Sciatic nerve (tissue), 2 donors: Measurements from ENCODE around the gene LARP7. TPM values are rescaled to one million over a fixed set of nuclear protein-coding genes. Genes with fewer than 3 reads are reported as not detected.
"Not testable (repeated sequence)": the region's sequence is repeated elsewhere in the genome, so short reads cannot be mapped to it uniquely, and the experiment has no call there.

Experiments
- ATAC-seq: fragments of 200-7000 bp; cut with Tn5 transposase; one replicate; pipeline ENCODE4 v1.9.1; 2020; ENCODE audit warnings: mild to moderate bottlenecking, moderate library complexity
- DNase-seq: peaks from one replicate; pipeline ENCODE4 v3.0.0-alpha.2; 2020; ENCODE audit warnings: low spot score
- intact Hi-C: fragments of 100-400 bp; cut with DNase I; formaldehyde crosslinking; loops from one replicate; pipeline ENCODE4 v1.14.2; 2022
- total RNA-seq: library from RNA; stranded (reverse); fragmentation: NEBNext Ultra II Directional; extraction: Animal tissue kit (Norgen Biotek cat#: 25700); gene quantifications from one replicate; pipeline ENCODE4 v1.2.1, GENCODE V29; 2021
- donor health status: DM: no; HTN: no; CAD: no.
- donor health status: DM: no; HTN: no; CAD: no.

The LARP7 gene
- 51.6 TPM for total RNA-seq

GRCh38 chr4:112636688-112637551, at the start of gene LARP7, which contains the start of gene ZGRF1:
LARP7 (plus strand) TSS chr4:112637143; CDS start chr4:112644670, 7,527 bp downstream.
ZGRF1 (minus strand) TSS chr4:112636909; CDS start chr4:112633176, 3,733 bp downstream.
- intact Hi-C loops, result loop anchor here (5.0 kb wide), 1 partner anchor 300 kb away; no protein-coding TSS in a partner anchor
- ATAC-seq, result peak; percentile 99
- peak; percentile 99 for DNase-seq

GRCh38 chr4:112589206-112589605, 47.7 kb upstream of the LARP7 start:
- ATAC-seq, result no peak
- DNase-seq, result no peak
- intact Hi-C loops, result no loop called here

- intact Hi-C loops, result no loop called here
- no peak for ATAC-seq
- no peak for DNase-seq
Observed at GRCh38 chr4:112591593-112591992, 45.4 kb upstream of the LARP7 start.

- ATAC-seq (no peak), DNase-seq (no peak)
- intact Hi-C loops, result no loop called here
Observed at GRCh38 chr4:112592717-112593116, 44.2 kb upstream of the LARP7 start.

GRCh38 chr4:112593438-112594133, 43.4 kb upstream of the LARP7 start:
- DNase-seq (no peak), ATAC-seq (no peak)
- intact Hi-C loops, result no loop called here

- ATAC-seq, result no peak
- DNase-seq, result no peak
- intact Hi-C loops, result no loop called here
Observed at GRCh38 chr4:112594993-112595392, 42.0 kb upstream of the LARP7 start.

GRCh38 chr4:112604589-112604988, 32.4 kb upstream of the LARP7 start:
- ATAC-seq (peak; percentile 69), DNase-seq (no peak)
- intact Hi-C loops, result no loop called here

GRCh38 chr4:112612814-112613213, 24.1 kb upstream of the LARP7 start:
- DNase-seq, ATAC-seq, intact Hi-C loops: not testable (repeated sequence)

- ATAC-seq (no peak), DNase-seq (no peak)
- intact Hi-C loops, result no loop called here
Observed at GRCh38 chr4:112616984-112617383, 20.0 kb upstream of the LARP7 start.

- ATAC-seq (no peak), DNase-seq (no peak)
- intact Hi-C loops, result no loop called here
Observed at GRCh38 chr4:112626228-112626627, 10.7 kb upstream of the LARP7 start.

- intact Hi-C loops, result loop anchor here (5.0 kb wide), 1 partner anchor 129 kb away; no protein-coding TSS in a partner anchor
- DNase-seq (no peak), ATAC-seq (no peak)
Observed at GRCh38 chr4:112633477-112634235, 3.3 kb upstream of the LARP7 start.

GRCh38 chr4:112637552-112637866, 566 bp downstream of the LARP7 start:
- DNase-seq (no peak), ATAC-seq (peak; percentile 2)
- intact Hi-C loops, result loop anchor here (5.0 kb wide), 1 partner anchor 300 kb away; no protein-coding TSS in a partner anchor

- no peak for DNase-seq
Observed at GRCh38 chr4:112642526-112642925, 5.6 kb downstream of the LARP7 start.

GRCh38 chr4:112644595-112645535, 7.9 kb downstream of the LARP7 start:
- intact Hi-C loops, ATAC-seq, DNase-seq: not testable (repeated sequence)

More at GRCh38 chr4:112642526-112642925, 5.6 kb downstream of the LARP7 start:
- ATAC-seq, result no peak
- intact Hi-C loops, result no loop called here

GRCh38 chr4:112645541-112646329, 8.8 kb downstream of the LARP7 start:
- no peak for ATAC-seq
- intact Hi-C loops, result no loop called here

GRCh38 chr4:112646632-112647537, 9.9 kb downstream of the LARP7 start:
- intact Hi-C loops, result no loop called here
- DNase-seq (no peak), ATAC-seq (no peak)

More at GRCh38 chr4:112645541-112646329, 8.8 kb downstream of the LARP7 start:
- no peak for DNase-seq
